ENCODE results near the gene MOG. TPM values are rescaled to one million over a fixed set of nuclear protein-coding genes. Genes with fewer than 3 reads are reported as not detected.

MOG gene
- total RNA-seq, 1 experiment from 2014 or later: 0.55 TPM

DNA sequence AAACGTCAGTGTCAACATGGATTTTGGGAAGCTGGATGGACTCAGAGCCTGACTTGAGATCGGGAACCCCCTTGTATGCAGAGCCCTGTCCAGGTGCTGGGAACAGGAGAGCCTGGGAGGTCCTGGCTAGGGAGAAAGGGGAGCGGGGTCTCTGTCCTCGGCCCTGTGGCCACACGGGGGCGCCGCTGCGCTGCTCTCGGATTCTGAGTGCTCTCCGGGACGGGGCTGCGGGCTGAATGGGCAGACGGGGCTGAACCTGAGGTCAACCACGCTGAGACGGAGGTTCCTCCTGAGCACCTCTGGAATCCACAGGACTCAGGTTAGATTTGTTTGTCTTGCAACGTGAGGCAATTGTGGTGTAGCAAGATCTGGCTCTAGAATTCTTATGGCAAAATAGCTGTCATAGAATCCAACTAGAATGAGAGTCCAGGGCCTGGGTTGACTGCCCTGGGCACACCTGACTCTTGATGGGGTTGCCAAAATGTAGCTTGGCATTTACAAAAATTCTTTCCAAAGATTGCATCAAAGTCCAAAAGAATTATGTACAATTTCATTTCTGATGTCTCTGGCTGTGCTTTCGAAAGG, 45.7 kb downstream of the MOG start:
- Mint-ChIP-seq H3K27me3 (ENCODE audit: low read depth) (peaks cover 12% of the 10 kb centered on the region), H3K27ac (no peak overlapping the region), H3K4me1 (peaks cover 5% of the 10 kb centered on the region), H3K36me3 (peaks cover 2% of the 10 kb centered on the region; the same call in 1 of the 2 replicates), H3K9me3 (peaks cover 5% of the 10 kb centered on the region), H3K4me3 (no peak overlapping the region)
- peak; percentile 96 for ATAC-seq
- ChIA-PET CTCF (interaction anchor here (0.9 to 1.7 kb wide), 8 partner anchors 18 to 133 kb away, joined by 3 to 12 read pairs (median 5); no protein-coding TSS in a partner anchor), POLR2A (interaction anchor here (1.0 kb wide), 1 partner anchor 49 kb away, joined by 3 read pairs; no protein-coding TSS in a partner anchor)
- TF ChIP-seq, protein P1, sequence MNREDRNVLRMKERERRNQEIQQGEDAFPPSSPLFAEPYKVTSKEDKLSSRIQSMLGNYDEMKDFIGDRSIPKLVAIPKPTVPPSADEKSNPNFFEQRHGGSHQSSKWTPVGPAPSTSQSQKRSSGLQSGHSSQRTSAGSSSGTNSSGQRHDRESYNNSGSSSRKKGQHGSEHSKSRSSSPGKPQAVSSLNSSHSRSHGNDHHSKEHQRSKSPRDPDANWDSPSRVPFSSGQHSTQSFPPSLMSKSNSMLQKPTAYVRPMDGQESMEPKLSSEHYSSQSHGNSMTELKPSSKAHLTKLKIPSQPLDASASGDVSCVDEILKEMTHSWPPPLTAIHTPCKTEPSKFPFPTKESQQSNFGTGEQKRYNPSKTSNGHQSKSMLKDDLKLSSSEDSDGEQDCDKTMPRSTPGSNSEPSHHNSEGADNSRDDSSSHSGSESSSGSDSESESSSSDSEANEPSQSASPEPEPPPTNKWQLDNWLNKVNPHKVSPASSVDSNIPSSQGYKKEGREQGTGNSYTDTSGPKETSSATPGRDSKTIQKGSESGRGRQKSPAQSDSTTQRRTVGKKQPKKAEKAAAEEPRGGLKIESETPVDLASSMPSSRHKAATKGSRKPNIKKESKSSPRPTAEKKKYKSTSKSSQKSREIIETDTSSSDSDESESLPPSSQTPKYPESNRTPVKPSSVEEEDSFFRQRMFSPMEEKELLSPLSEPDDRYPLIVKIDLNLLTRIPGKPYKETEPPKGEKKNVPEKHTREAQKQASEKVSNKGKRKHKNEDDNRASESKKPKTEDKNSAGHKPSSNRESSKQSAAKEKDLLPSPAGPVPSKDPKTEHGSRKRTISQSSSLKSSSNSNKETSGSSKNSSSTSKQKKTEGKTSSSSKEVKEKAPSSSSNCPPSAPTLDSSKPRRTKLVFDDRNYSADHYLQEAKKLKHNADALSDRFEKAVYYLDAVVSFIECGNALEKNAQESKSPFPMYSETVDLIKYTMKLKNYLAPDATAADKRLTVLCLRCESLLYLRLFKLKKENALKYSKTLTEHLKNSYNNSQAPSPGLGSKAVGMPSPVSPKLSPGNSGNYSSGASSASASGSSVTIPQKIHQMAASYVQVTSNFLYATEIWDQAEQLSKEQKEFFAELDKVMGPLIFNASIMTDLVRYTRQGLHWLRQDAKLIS (CRISPR knock-in tag; IDR thresholded peaks at IDR 0.05; ENCODE audit: borderline replicate concordance): no peak
- TF ChIP-seq, protein P2, sequence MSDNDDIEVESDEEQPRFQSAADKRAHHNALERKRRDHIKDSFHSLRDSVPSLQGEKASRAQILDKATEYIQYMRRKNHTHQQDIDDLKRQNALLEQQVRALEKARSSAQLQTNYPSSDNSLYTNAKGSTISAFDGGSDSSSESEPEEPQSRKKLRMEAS (CRISPR knock-in tag; IDR thresholded peaks at IDR 0.05): no peak
- TF ChIP-seq, protein P3, sequence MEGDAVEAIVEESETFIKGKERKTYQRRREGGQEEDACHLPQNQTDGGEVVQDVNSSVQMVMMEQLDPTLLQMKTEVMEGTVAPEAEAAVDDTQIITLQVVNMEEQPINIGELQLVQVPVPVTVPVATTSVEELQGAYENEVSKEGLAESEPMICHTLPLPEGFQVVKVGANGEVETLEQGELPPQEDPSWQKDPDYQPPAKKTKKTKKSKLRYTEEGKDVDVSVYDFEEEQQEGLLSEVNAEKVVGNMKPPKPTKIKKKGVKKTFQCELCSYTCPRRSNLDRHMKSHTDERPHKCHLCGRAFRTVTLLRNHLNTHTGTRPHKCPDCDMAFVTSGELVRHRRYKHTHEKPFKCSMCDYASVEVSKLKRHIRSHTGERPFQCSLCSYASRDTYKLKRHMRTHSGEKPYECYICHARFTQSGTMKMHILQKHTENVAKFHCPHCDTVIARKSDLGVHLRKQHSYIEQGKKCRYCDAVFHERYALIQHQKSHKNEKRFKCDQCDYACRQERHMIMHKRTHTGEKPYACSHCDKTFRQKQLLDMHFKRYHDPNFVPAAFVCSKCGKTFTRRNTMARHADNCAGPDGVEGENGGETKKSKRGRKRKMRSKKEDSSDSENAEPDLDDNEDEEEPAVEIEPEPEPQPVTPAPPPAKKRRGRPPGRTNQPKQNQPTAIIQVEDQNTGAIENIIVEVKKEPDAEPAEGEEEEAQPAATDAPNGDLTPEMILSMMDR (IDR thresholded peaks at IDR 0.05): peak; percentile 66
- no peak for TF ChIP-seq CREB1 (CRISPR knock-in tag; IDR thresholded peaks at IDR 0.05)
- TF ChIP-seq FOXK1 (CRISPR knock-in tag; IDR thresholded peaks at IDR 0.05): no peak
- TF ChIP-seq, protein P4, sequence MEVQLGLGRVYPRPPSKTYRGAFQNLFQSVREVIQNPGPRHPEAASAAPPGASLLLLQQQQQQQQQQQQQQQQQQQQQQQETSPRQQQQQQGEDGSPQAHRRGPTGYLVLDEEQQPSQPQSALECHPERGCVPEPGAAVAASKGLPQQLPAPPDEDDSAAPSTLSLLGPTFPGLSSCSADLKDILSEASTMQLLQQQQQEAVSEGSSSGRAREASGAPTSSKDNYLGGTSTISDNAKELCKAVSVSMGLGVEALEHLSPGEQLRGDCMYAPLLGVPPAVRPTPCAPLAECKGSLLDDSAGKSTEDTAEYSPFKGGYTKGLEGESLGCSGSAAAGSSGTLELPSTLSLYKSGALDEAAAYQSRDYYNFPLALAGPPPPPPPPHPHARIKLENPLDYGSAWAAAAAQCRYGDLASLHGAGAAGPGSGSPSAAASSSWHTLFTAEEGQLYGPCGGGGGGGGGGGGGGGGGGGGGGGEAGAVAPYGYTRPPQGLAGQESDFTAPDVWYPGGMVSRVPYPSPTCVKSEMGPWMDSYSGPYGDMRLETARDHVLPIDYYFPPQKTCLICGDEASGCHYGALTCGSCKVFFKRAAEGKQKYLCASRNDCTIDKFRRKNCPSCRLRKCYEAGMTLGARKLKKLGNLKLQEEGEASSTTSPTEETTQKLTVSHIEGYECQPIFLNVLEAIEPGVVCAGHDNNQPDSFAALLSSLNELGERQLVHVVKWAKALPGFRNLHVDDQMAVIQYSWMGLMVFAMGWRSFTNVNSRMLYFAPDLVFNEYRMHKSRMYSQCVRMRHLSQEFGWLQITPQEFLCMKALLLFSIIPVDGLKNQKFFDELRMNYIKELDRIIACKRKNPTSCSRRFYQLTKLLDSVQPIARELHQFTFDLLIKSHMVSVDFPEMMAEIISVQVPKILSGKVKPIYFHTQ (CRISPR knock-in tag; IDR thresholded peaks at IDR 0.05): no peak
- peak; percentile 92 for DNase-seq (ENCODE audit: low spot score)

DNA sequence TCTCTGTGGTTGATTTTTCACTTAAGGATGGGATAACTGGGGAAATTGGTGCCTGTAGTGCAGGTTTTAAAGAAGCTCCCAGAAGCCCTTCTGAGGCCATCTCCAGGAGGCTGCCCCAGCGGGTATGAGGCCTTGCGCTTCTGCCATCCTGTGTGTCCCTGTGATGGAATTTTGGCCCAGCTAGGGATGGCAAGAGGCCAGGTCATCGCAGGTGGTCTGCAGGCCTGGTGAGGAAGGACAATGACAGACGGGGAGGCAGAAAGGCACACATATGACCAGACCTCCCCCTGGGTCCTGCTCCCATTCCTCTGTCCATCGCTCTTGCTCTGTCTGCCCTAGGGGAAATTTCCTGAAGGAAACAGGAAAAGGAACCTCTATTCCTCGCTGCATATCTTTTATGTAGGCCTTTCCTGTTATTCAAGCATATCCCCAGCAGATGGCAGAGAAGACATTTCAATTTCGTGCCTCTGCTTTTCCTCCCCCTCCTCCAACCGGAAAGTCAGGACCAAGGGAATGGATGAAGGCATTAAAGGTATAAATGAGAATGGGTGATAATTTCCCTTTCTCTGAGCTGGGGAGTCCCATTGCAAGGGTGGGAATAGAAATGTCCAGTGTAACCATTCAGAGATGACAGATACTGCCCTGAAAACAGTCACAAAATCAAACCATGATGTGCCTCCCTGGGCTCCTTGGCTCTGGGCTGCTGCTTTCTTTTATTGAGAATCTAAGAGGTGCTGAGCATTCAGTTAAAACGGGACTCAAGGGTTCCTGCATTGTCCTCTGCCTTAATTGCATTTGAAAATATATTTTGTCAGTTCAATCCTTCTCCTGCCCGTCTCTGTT, 48.7 kb downstream of the MOG start:
- no peak overlapping the region for H3K27ac Mint-ChIP-seq
- H3K4me3 Mint-ChIP-seq: no peak overlapping the region
- ATAC-seq (peak; percentile 64), DNase-seq (ENCODE audit: low spot score) (no peak)
- peaks cover 2% of the 10 kb centered on the region; the same call in 1 of the 2 replicates for H3K36me3 Mint-ChIP-seq
- H3K4me1 Mint-ChIP-seq: peaks cover 5% of the 10 kb centered on the region
- ChIA-PET POLR2A (no interaction called here), CTCF (interaction anchor here (0.7 to 2.1 kb wide), 8 partner anchors 9 to 129 kb away, joined by 3 to 10 read pairs (median 5); no protein-coding TSS in a partner anchor)
- TF ChIP-seq EMX1 (CRISPR knock-in tag; IDR thresholded peaks at IDR 0.05): no peak
- TF ChIP-seq ETV6 (CRISPR knock-in tag; IDR thresholded peaks at IDR 0.05): peak; percentile 63; the same call in 1 of the 2 replicates
- peaks cover 19% of the 10 kb centered on the region for H3K27me3 Mint-ChIP-seq (ENCODE audit: low read depth)
- peaks cover 5% of the 10 kb centered on the region for H3K9me3 Mint-ChIP-seq

DNA sequence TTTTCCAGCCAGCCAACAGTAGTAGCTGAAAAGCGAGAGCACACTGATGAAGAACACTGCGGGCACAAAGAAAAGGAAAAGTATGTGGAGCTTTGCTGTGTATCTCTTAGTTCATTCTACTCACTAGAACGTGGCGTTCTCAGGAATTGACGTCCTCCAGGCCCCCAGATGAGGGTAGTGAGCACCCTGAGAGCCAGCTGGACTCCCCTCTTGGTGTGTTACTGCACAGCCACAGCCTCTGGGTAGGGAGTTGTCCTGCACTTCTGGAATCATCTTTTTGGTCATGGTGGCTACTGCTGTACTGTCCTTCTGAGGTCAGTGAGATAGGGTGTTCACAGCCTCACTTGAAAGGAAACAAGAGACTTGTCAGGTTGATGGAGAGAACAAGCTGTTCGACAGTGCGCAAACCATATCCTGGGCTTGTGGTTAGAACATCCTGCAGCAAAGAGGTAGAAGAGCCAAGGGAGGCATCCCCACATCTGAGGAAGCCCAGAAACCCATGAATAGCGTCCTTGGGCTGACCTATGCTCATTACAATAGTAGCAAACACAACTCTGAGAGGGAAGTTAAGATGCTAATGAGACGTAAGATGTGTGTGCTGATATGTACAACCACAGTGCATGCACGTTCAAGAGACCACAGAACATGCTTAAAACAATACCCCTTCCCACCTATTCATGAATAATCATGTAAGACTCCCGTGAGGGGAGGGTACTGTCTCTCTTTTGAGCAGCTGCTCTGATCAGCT, 51.7 kb downstream of the MOG start:
- ChIA-PET POLR2A (interaction anchor here (0.6 kb wide), 1 partner anchor 194 kb away, joined by 4 read pairs; no protein-coding TSS in a partner anchor), CTCF (interaction anchor here (0.6 to 2.1 kb wide), 6 partner anchors 12 to 65 kb away, joined by 3 to 7 read pairs (median 4); no protein-coding TSS in a partner anchor)
- H3K4me1 Mint-ChIP-seq: peaks cover 5% of the 10 kb centered on the region
- H3K27ac Mint-ChIP-seq: no peak overlapping the region
- H3K4me3 Mint-ChIP-seq: no peak overlapping the region
- H3K36me3 Mint-ChIP-seq: peaks cover 2% of the 10 kb centered on the region; the same call in 1 of the 2 replicates
- DNase-seq (ENCODE audit: low spot score): no peak
- H3K27me3 Mint-ChIP-seq (ENCODE audit: low read depth): peaks cover 22% of the 10 kb centered on the region
- H3K9me3 Mint-ChIP-seq: no peaks in the 10 kb centered on the region
- no peak for ATAC-seq
- TF ChIP-seq, protein P5, sequence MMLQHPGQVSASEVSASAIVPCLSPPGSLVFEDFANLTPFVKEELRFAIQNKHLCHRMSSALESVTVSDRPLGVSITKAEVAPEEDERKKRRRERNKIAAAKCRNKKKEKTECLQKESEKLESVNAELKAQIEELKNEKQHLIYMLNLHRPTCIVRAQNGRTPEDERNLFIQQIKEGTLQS (CRISPR knock-in tag; conservative IDR thresholded peaks at IDR 0.05): no peak
- no peak for TF ChIP-seq ZNF263 (CRISPR knock-in tag; IDR thresholded peaks at IDR 0.05; ENCODE audit: low read depth)
- TF ChIP-seq, protein P1 (CRISPR knock-in tag; IDR thresholded peaks at IDR 0.05; ENCODE audit: borderline replicate concordance): no peak
- TF ChIP-seq, protein P6, sequence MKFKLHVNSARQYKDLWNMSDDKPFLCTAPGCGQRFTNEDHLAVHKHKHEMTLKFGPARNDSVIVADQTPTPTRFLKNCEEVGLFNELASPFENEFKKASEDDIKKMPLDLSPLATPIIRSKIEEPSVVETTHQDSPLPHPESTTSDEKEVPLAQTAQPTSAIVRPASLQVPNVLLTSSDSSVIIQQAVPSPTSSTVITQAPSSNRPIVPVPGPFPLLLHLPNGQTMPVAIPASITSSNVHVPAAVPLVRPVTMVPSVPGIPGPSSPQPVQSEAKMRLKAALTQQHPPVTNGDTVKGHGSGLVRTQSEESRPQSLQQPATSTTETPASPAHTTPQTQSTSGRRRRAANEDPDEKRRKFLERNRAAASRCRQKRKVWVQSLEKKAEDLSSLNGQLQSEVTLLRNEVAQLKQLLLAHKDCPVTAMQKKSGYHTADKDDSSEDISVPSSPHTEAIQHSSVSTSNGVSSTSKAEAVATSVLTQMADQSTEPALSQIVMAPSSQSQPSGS (CRISPR knock-in tag; IDR thresholded peaks at IDR 0.05; ENCODE audit: borderline replicate concordance, low read depth): no peak
